SK-N-SH treated with all-trans-retinoic acid at 6 μM for 48 hours (cell line): ENCODE data around the gene PKD2L2.
A peak's percentile ranks its signal among the peaks of the same experiment; 100 is the strongest.

Experiments
- ATAC-seq: fragments of 200-7000 bp; cut with Tn5 transposase; 3 replicates; pipeline ENCODE4 v1.9.1; 2020; ENCODE audit warnings: mild to moderate bottlenecking, moderate library complexity
- BACH2 ChIP-seq: fragments of 250-450 bp; sonication (Bioruptor Pico); IDR thresholded peaks from 2 replicates; pipeline ENCODE4 v1.9.0; 2021; ENCODE audit warnings: mild to moderate bottlenecking, borderline replicate concordance
- CSDC2 ChIP-seq: fragments of 250-450 bp; sonication (Bioruptor Pico); IDR thresholded peaks from 2 replicates; pipeline ENCODE4 v1.5.0; 2020; ENCODE audit warnings: mild to moderate bottlenecking, moderate library complexity
- ESRRG ChIP-seq: fragments of 250-450 bp; sonication (Bioruptor Pico); IDR thresholded peaks from 2 replicates; pipeline ENCODE4 v1.6.1; 2021; ENCODE audit warnings: mild to moderate bottlenecking
- GLIS3 ChIP-seq: fragments of 250-450 bp; sonication (Bioruptor Pico); IDR thresholded peaks from 2 replicates; pipeline ENCODE4 v1.5.0; 2020; ENCODE audit warnings: mild to moderate bottlenecking, moderate library complexity
- ISL1 ChIP-seq: fragments of 250-450 bp; sonication (Bioruptor Pico); IDR thresholded peaks from 2 replicates; pipeline ENCODE4 v2.1.2; 2022; ENCODE audit warnings: mild to moderate bottlenecking, moderate library complexity
- OSR1 ChIP-seq: fragments of 250-450 bp; sonication (Bioruptor Pico); IDR thresholded peaks from 2 replicates; pipeline ENCODE4 v1.8.0; 2022; ENCODE audit warnings: moderate library complexity, mild to moderate bottlenecking, inconsistent platforms
- PPARA ChIP-seq: fragments of 250-450 bp; sonication (Bioruptor Pico); IDR thresholded peaks from 2 replicates; pipeline ENCODE4 v1.5.0; 2020; ENCODE audit warnings: mild to moderate bottlenecking, borderline replicate concordance
- RARB ChIP-seq: fragments of 250-450 bp; sonication (Bioruptor Pico); IDR thresholded peaks from 2 replicates; pipeline ENCODE4 v1.8.0; 2021; ENCODE audit warnings: mild to moderate bottlenecking, moderate library complexity
- SNAI2 ChIP-seq: fragments of 250-450 bp; sonication (Bioruptor Pico); IDR thresholded peaks from 2 replicates; pipeline ENCODE4 v1.5.0; 2020; ENCODE audit warnings: mild to moderate bottlenecking, moderate library complexity
- TCF4 ChIP-seq: fragments of 250-450 bp; sonication (Bioruptor Pico); IDR thresholded peaks from 2 replicates; pipeline ENCODE4 v1.8.0; 2021; ENCODE audit warnings: mild to moderate bottlenecking, moderate library complexity, borderline replicate concordance
- TOX ChIP-seq: fragments of 250-450 bp; sonication (Bioruptor Pico); IDR thresholded peaks from 2 replicates; pipeline ENCODE4 v1.8.0; 2021; ENCODE audit warnings: mild to moderate bottlenecking, moderate library complexity, borderline replicate concordance
- ZC3H10 ChIP-seq: fragments of 250-450 bp; sonication (Bioruptor Pico); IDR thresholded peaks from 2 replicates; pipeline ENCODE4 v1.5.1; 2021; ENCODE audit warnings: mild to moderate bottlenecking, moderate library complexity
- ZFP3 ChIP-seq: fragments of 250-450 bp; sonication (Bioruptor Pico); IDR thresholded peaks from 2 replicates; pipeline ENCODE4 v1.5.0; 2020; ENCODE audit warnings: mild to moderate bottlenecking, moderate library complexity
- ZFP30 ChIP-seq: fragments of 450-650 bp; formaldehyde crosslinking; IDR thresholded peaks from 2 replicates; pipeline ENCODE4 v1.5.0; 2022; ENCODE audit warnings: mild to moderate bottlenecking, moderate library complexity
- ZNF565 ChIP-seq: fragments of 450-650 bp; formaldehyde crosslinking; conservative IDR thresholded peaks from 2 replicates; pipeline ENCODE4 v1.5.0; 2020; ENCODE audit warnings: low read depth, mild to moderate bottlenecking, moderate library complexity
- ZNF70 ChIP-seq: fragments of 450-650 bp; formaldehyde crosslinking; IDR thresholded peaks from 2 replicates; pipeline ENCODE4 v1.5.0; 2020; ENCODE audit warnings: mild to moderate bottlenecking, moderate library complexity
- ZNF8 ChIP-seq: fragments of 450-650 bp; formaldehyde crosslinking; IDR thresholded peaks from 2 replicates; pipeline ENCODE4 v1.5.0; 2020; ENCODE audit warnings: mild to moderate bottlenecking, moderate library complexity
- TF ChIP-seq, protein P1 (sequence below): fragments of 250-450 bp; sonication (Bioruptor Pico); IDR thresholded peaks from 2 replicates; pipeline ENCODE4 v1.5.1; 2020; ENCODE audit warnings: low read depth, mild to moderate bottlenecking, moderate library complexity
- TF ChIP-seq, protein P2 (sequence below): fragments of 250-450 bp; sonication (Bioruptor Pico); IDR thresholded peaks from 2 replicates; pipeline ENCODE4 v1.5.0; 2020; ENCODE audit warnings: mild to moderate bottlenecking, moderate library complexity
- TF ChIP-seq, protein P3 (sequence below): fragments of 250-450 bp; sonication (Bioruptor Pico); IDR thresholded peaks from 2 replicates; pipeline ENCODE4 v1.8.0; 2021; ENCODE audit warnings: low read depth, mild to moderate bottlenecking, moderate library complexity, borderline replicate concordance
- TF ChIP-seq, protein P4 (sequence below): fragments of 250-450 bp; sonication (Bioruptor Pico); IDR thresholded peaks from 2 replicates; pipeline ENCODE4 v1.5.1; 2021; ENCODE audit warnings: mild to moderate bottlenecking, moderate library complexity
- TF ChIP-seq, protein P5 (sequence below): fragments of 250-450 bp; sonication (Bioruptor Pico); IDR thresholded peaks from 2 replicates; pipeline ENCODE4 v1.8.0; 2020; ENCODE audit warnings: mild to moderate bottlenecking, moderate library complexity, borderline replicate concordance

PKD2L2 gene

DNA sequence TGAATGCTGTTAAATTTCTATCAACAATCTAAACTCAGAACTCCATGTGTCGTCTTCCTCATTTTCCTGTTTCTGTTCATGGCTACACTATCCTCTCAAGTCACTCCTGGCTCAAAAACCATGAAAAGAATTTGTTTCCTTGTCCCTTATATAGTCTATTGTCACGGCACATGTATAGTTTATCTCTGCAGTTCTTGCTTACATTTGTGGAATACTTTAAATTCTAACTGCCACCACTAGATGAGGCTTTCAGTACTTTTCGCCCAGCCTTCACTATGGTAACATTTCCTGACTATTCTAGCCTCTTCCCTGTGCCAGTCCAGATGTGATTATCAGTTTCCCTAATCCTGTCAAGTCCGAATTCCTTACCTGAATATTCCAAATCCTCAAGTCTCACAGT, 34.6 kb downstream of the PKD2L2 start:
- TF ChIP-seq GLIS3 (CRISPR knock-in tag) (no peak), PPARA (CRISPR knock-in tag) (no peak), ZFP3 (CRISPR knock-in tag) (no peak)
- TF ChIP-seq, protein P1, sequence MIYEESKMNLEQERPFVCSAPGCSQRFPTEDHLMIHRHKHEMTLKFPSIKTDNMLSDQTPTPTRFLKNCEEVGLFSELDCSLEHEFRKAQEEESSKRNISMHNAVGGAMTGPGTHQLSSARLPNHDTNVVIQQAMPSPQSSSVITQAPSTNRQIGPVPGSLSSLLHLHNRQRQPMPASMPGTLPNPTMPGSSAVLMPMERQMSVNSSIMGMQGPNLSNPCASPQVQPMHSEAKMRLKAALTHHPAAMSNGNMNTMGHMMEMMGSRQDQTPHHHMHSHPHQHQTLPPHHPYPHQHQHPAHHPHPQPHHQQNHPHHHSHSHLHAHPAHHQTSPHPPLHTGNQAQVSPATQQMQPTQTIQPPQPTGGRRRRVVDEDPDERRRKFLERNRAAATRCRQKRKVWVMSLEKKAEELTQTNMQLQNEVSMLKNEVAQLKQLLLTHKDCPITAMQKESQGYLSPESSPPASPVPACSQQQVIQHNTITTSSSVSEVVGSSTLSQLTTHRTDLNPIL (CRISPR knock-in tag) = no peak
- ATAC-seq = peak; percentile 59

DNA sequence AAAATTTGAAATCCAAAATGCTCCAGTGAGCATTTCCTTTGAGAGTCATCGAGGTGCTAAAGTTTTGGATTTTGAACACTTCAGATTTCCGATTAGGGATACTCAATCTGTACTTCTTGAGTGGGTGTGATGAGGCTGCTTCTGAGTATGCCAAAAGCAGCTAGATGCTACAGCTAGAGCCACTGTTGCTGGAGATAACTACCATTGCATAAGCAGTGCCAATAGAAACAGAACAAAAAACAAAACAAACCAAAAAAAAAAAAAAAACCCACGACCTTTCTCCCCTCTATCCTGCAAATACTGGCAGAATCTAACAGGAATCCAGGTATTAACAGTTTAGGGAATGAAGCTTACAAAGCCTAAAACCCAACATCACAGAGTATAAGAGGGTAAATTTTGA, 43.5 kb downstream of the PKD2L2 start:
- ATAC-seq = no peak
- TF ChIP-seq, protein P2, sequence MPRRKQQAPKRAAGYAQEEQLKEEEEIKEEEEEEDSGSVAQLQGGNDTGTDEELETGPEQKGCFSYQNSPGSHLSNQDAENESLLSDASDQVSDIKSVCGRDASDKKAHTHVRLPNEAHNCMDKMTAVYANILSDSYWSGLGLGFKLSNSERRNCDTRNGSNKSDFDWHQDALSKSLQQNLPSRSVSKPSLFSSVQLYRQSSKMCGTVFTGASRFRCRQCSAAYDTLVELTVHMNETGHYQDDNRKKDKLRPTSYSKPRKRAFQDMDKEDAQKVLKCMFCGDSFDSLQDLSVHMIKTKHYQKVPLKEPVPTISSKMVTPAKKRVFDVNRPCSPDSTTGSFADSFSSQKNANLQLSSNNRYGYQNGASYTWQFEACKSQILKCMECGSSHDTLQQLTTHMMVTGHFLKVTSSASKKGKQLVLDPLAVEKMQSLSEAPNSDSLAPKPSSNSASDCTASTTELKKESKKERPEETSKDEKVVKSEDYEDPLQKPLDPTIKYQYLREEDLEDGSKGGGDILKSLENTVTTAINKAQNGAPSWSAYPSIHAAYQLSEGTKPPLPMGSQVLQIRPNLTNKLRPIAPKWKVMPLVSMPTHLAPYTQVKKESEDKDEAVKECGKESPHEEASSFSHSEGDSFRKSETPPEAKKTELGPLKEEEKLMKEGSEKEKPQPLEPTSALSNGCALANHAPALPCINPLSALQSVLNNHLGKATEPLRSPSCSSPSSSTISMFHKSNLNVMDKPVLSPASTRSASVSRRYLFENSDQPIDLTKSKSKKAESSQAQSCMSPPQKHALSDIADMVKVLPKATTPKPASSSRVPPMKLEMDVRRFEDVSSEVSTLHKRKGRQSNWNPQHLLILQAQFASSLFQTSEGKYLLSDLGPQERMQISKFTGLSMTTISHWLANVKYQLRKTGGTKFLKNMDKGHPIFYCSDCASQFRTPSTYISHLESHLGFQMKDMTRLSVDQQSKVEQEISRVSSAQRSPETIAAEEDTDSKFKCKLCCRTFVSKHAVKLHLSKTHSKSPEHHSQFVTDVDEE = no peak

DNA sequence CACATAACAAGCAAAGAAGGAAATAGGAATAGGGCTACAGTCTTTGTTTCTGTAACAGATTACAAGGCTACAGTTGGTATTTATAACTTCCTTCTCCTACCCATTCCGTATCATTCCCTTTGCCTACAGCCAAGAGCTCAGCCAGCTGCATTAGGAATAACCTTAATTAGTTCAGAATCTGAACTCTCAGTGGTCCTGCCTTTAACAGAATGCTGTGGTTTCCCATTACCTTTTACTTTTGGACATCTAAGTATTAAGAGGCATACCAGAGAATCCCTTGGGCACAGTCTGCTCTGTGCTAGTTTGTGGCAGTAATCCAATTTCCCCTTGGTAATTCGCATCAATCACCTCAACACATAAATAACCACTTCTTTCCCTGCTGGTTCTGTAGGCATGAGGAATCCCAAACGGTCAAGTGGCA, 44.2 kb downstream of the PKD2L2 start:
- no peak for TF ChIP-seq TCF4 (CRISPR knock-in tag)
- TF ChIP-seq ZNF8 (CRISPR knock-in tag) = 0 out of 2 replicates have a peak, but pooled peaks have one; percentile 30
- peak; percentile 71 for TF ChIP-seq ZC3H10 (CRISPR knock-in tag)
- peak; percentile 79 for TF ChIP-seq ISL1 (CRISPR knock-in tag)
- TF ChIP-seq ZFP3 (CRISPR knock-in tag) = no peak
- ATAC-seq = peak; percentile 87

DNA sequence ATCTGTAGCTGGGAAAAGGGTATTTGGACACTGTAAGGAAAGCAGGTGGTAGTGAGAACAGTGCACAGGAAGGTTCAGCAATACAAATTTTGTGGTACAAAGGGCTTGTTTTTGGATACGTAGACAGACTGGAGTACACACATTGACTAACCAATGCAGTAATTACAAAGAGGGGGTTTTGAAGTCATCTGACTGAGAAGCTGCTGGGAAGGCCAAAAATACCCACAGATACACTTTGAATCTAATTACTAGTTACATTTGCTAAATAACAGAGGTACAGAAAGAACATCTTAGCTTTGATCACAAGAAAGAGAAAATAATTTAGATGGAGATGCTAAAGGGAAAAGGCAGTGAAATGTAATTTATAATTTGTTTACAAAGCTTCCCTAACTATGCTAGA, 45.9 kb downstream of the PKD2L2 start:
- ATAC-seq = no peak; the same call in 2 of the 3 replicates
- TF ChIP-seq ZNF565 (CRISPR knock-in tag) (no peak), ZFP3 (CRISPR knock-in tag) (no peak), BACH2 (no peak), ZFP30 (CRISPR knock-in tag) (no peak), TOX (CRISPR knock-in tag) (no peak), ZNF70 (CRISPR knock-in tag) (no peak), GLIS3 (CRISPR knock-in tag) (no peak), ESRRG (no peak), TCF4 (CRISPR knock-in tag) (no peak), OSR1 (CRISPR knock-in tag) (no peak), RARB (CRISPR knock-in tag) (no peak), ZNF8 (CRISPR knock-in tag) (no peak), SNAI2 (CRISPR knock-in tag) (no peak), ZC3H10 (CRISPR knock-in tag) (no peak), CSDC2 (CRISPR knock-in tag) (no peak)
- TF ChIP-seq, protein P3, sequence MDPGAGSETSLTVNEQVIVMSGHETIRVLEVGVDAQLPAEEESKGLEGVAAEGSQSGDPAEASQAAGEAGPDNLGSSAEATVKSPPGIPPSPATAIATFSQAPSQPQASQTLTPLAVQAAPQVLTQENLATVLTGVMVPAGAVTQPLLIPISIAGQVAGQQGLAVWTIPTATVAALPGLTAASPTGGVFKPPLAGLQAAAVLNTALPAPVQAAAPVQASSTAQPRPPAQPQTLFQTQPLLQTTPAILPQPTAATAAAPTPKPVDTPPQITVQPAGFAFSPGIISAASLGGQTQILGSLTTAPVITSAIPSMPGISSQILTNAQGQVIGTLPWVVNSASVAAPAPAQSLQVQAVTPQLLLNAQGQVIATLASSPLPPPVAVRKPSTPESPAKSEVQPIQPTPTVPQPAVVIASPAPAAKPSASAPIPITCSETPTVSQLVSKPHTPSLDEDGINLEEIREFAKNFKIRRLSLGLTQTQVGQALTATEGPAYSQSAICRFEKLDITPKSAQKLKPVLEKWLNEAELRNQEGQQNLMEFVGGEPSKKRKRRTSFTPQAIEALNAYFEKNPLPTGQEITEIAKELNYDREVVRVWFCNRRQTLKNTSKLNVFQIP (CRISPR knock-in tag) = no peak
- TF ChIP-seq, protein P4, sequence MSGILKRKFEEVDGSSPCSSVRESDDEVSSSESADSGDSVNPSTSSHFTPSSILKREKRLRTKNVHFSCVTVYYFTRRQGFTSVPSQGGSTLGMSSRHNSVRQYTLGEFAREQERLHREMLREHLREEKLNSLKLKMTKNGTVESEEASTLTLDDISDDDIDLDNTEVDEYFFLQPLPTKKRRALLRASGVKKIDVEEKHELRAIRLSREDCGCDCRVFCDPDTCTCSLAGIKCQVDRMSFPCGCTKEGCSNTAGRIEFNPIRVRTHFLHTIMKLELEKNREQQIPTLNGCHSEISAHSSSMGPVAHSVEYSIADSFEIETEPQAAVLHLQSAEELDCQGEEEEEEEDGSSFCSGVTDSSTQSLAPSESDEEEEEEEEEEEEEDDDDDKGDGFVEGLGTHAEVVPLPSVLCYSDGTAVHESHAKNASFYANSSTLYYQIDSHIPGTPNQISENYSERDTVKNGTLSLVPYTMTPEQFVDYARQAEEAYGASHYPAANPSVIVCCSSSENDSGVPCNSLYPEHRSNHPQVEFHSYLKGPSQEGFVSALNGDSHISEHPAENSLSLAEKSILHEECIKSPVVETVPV (CRISPR knock-in tag) = no peak
- TF ChIP-seq, protein P1 (CRISPR knock-in tag) = no peak
- TF ChIP-seq, protein P5, sequence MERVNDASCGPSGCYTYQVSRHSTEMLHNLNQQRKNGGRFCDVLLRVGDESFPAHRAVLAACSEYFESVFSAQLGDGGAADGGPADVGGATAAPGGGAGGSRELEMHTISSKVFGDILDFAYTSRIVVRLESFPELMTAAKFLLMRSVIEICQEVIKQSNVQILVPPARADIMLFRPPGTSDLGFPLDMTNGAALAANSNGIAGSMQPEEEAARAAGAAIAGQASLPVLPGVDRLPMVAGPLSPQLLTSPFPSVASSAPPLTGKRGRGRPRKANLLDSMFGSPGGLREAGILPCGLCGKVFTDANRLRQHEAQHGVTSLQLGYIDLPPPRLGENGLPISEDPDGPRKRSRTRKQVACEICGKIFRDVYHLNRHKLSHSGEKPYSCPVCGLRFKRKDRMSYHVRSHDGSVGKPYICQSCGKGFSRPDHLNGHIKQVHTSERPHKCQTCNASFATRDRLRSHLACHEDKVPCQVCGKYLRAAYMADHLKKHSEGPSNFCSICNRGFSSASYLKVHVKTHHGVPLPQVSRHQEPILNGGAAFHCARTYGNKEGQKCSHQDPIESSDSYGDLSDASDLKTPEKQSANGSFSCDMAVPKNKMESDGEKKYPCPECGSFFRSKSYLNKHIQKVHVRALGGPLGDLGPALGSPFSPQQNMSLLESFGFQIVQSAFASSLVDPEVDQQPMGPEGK = no peak
- TF ChIP-seq, protein P2 = no peak
